AG09319 (cell line): ENCODE results near the gene GARIN5A.

ENCODE experiments used
- DNase-seq: peaks from one replicate; pipeline ENCODE4 v3.0.0-alpha.2; 2010; ENCODE audit warnings: low read depth; ENCODE audit errors: extremely low read depth
- CTCF ChIP-seq: IDR thresholded peaks from 2 replicates; pipeline ENCODE4 v1.5.1; 2011; ENCODE audit warnings: low read depth, mild to moderate bottlenecking, inconsistent platforms, low read length, moderate library complexity

Gene GARIN5A

DNA sequence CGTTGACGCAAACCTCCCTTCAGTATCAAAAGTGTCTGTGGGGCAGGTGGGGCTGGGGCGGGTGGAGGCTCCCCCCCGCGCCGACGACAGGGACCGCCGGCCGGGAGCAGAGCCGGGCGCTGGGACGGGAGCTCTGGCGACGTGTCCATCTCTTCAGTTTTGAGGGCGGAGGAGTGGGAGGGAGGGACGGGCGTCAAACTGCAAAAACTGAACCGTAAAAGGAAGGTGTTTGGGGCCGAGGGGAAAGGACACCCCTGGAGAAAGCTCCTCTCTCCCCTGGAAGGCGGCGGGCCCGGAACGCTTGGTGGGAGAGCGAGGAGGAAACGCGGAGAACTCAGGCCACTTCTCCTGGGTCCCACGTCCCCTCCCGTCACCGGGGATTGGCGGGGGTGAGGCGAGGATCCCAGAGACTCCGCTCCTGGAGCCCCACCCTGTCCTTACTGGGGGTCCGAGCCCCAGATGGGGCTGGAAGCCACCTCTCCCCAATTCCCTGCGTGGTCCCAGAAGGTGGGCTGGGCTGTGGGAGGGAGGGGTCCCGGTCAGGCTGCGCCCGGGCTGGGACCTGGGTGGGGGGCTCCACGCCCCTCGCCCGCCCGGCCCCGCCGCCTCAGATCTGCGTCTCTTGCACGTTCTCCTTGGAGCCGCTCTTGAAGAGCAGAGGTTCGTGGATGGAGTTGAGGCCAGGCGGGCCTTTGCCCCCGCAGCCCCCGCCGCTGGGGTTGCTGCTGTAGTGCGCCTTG, 40.5 kb upstream of the GARIN5A start:
- TF ChIP-seq CTCF: no peak

DNA sequence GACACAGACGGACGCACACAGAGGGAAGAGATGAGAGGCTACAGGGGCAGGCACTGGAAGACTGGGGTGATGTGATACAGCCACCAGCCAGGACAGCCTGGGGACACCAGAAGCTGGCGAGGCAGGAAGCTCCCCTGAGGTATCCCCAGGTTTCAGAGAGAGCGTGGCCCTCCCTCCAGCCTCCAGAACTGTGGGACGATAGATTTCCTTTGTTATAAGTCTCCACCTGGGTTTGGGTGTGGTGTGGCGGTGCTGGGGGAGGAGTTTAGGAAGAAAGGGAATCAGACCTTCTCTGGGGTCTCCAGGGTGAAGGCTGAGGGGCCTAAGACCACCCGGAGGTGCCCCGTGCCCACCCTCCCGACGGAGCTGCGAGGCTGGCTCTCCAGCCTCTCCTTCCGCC, 39.8 kb upstream of the GARIN5A start:
- TF ChIP-seq CTCF: no peak
- DNase-seq: no peak

More for the DNA sequence above, 40.5 kb upstream of the GARIN5A start:
- DNase-seq: no peak

DNA sequence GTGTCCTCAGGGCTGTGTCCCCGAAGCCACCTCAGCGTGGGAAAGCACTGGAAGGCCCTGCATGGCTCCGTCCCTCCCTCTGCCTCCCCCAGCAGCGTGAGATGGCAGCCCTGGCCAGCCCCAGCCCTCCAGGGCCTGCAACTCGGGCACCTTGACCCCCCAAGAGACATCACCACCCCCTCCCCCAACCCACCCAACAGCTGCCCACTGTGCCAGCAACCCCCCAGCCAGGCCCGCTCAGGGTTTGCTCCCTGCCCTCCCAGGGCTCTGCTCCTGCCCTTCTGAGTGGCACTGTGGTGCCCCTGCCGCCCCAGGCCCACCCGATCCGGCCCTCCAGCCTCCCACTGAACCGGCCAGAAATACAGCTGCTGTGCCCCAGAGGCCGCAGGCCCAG, 38.5 kb upstream of the GARIN5A start:
- no peak for TF ChIP-seq CTCF
- DNase-seq: no peak

DNA sequence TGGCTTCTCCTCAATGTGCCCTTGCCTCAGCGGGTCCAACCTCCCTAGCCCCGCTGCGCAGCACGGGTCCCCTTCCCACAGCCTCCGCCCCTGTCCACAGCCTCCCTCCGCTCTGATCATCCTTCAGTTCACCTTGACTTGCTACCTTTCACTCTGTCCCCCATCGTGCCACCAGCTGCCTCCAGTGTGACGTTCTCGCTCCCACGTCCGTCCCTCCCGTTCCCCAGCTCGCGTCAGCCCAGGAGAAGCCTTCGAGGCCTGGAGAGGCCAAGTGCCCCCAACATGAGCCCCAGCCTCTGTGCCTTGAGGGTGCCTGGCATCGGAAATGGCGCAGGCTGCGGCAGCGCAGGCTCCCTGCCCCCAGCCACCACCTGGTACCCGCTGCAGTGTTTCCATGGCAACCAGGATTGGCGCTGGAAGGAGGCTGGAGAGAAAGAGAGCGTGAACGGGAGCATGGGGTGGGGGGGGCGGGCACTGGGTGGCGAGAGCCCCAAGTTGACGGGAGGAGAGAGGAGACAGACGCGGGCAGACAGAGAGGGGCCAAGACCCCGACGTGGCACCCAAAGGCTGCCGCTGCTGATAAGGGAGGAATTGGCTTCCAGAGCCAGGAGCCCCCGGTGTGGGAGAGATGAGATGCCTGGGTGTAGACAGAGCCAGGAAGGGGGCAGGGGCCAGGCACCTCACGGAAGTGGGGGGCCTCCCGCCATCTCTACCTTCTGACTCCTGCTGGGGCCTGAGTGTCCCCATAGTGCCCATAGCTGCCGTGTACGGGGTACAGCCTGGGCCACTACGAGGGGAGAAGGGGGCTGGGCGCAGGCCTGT, 37.9 kb upstream of the GARIN5A start:
- DNase-seq: no peak
- no peak for TF ChIP-seq CTCF

DNA sequence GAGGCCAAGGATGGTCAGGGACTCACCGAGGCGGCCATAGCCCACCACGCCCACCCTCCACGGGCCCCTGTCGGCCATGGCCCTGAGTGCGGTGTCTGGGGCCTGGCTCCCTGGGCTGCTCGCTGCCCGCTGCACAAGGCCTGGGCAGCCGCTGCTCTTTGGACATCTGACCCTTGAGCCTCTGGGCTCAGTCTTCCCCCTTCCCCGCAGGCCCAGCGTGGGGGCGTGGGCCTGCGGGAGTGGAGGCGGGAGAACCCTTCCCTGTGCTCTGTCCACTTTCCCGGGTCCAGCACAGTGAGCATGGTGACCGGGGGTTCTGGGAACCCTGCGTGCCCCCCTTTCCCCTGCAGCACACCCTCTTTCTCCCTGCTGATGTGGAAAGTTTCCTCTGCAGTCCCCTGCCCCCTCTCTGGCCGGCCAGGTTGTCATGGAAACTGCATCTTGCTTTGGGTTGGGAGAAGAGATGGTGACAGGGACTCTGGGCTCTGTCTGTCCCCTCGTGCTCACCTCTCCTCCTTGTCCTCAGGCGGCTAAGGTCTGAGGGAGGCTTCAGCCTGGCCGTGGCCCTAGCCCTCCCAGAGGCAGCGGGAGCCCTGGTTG, 37.2 kb upstream of the GARIN5A start, which contains the start of gene ASPDH:
Gene ASPDH, minus strand, starts transcription at position 168 of the 600 bp plus-strand sequence. Its CDS starts 90 bp downstream, at position 78.
- no peak for TF ChIP-seq CTCF
- no peak for DNase-seq

- no peak for DNase-seq
- TF ChIP-seq CTCF: no peak
Observed at GRCh38 chr19:50512999-50513745, 36.5 kb upstream of the GARIN5A start.
